HCT116 (cell line): ENCODE measurements around the gene SAG. TPM values are rescaled to one million over a fixed set of nuclear protein-coding genes. Genes with fewer than 3 reads are reported as not detected.

Experiments used
- ATAC-seq: fragments of 200-7000 bp; cut with Tn5 transposase; 2 replicates; pipeline ENCODE4 v1.9.1; 2020; ENCODE audit warnings: mild to moderate bottlenecking, moderate library complexity
- BruUV-seq: library from RNA; stranded (reverse); fragments of 400-500 nt; replicated peaks from 2 replicates; lab custom pipeline; 2021; lab: Mats Ljungman, UMichigan
- CTCF ChIA-PET: fragments of 300-600 bp; sonication (Branson Sonifier 250); formaldehyde crosslinking; loops from one replicate; lab custom pipeline; 2021; ENCODE audit warnings: antibody characterized with exemption; lab: Charles Lee
- POLR2A ChIA-PET: fragments of 300-600, 350-600 bp; sonication (Branson Sonifier 250); formaldehyde crosslinking; loops from one replicate; lab custom pipeline; 2021; ENCODE audit warnings: antibody characterized with exemption; lab: Charles Lee
- RAD21 ChIA-PET, 2 experiments: fragments of 300-600 bp; sonication (Branson Sonifier 250); formaldehyde crosslinking; loops; one replicate each; lab custom pipeline; 2023; ENCODE audit warnings: low total read pairs in 2 of 2; ENCODE audit not compliant: uncharacterized antibody in 2 of 2, unreplicated experiment in 2 of 2, low non-redundant PET in 1 of 2; lab: Charles Lee
- DNase-seq: peaks from one replicate; pipeline ENCODE4 v3.0.0-alpha.2; 2010; ENCODE audit warnings: low read depth, low spot score
- H2AFZ ChIP-seq: fragments of 200-600 bp; shearing (Covaris generic), sonication (generic); 2 replicates; pipeline ENCODE4 v1.6.1; 2017; ENCODE audit warnings: low read depth, mixed run types, mixed read lengths, antibody characterized with exemption, low read length; ENCODE audit not compliant: poor library complexity, severe bottlenecking
- H3K27ac ChIP-seq: 2 replicates; pipeline ENCODE4 v1.5.1; 2012; ENCODE audit warnings: low read depth, low read length
- H3K27me3 ChIP-seq: fragments of 200-600 bp; sonication (generic); 2 replicates; pipeline ENCODE4 v1.6.1; 2016; ENCODE audit warnings: mixed run types, low read length, mixed read lengths; ENCODE audit not compliant: insufficient read depth
- H3K36me3 ChIP-seq, 2 experiments: fragments of 200-500 bp in 1 of 2; fragments of 200-600 bp in 1 of 2; sonication (Bioruptor generic) in 1 of 2; sonication (generic) in 1 of 2; 2 replicates each; pipeline versions ENCODE4 v1.5.1 to v1.6.1; 2014 to 2016; ENCODE audit warnings: low read length in 2 of 2, inconsistent platforms in 1 of 2, mixed read lengths in 1 of 2, mixed run types in 1 of 2; ENCODE audit not compliant: insufficient read depth in 2 of 2, control insufficient read depth in 1 of 2
- H3K4me1 ChIP-seq, 2 experiments: fragments of 200-600 bp in 1 of 2; sonication (generic) in 1 of 2; 2 replicates each; pipeline versions ENCODE4 v1.5.1 to v1.6.1; 2012 to 2017; ENCODE audit warnings: low read length in 2 of 2, inconsistent platforms in 1 of 2, mild to moderate bottlenecking in 1 of 2, mixed read lengths in 1 of 2, mixed run types in 1 of 2, moderate library complexity in 1 of 2; ENCODE audit not compliant: insufficient read depth in 2 of 2, control insufficient read depth in 1 of 2
- H3K4me2 ChIP-seq: fragments of 200-600 bp; sonication (generic); 2 replicates; pipeline ENCODE4 v1.6.1; 2017; ENCODE audit warnings: mixed run types, low read length, mixed read lengths
- H3K4me3 ChIP-seq, 2 experiments: fragments of 200-600 bp in 1 of 2; sonication (generic) in 1 of 2; replicated peaks in 1 of 2; 2 replicates each; pipeline ENCODE4 v1.5.1; 2011 to 2016; ENCODE audit warnings: low read length in 2 of 2, control low read depth in 1 of 2, low read depth in 1 of 2, mild to moderate bottlenecking in 1 of 2, mixed read lengths in 1 of 2, mixed run types in 1 of 2
- H3K79me2 ChIP-seq: fragments of 200-600 bp; sonication (generic); 2 replicates; pipeline ENCODE4 v1.6.1; 2017; ENCODE audit warnings: mild to moderate bottlenecking, mixed run types, low read length, moderate library complexity, mixed read lengths; ENCODE audit not compliant: insufficient read depth
- H3K9ac ChIP-seq: fragments of 200-600 bp; sonication (generic); 2 replicates; pipeline ENCODE4 v1.6.1; 2016; ENCODE audit warnings: low read length, mixed read lengths
- H3K9me2 ChIP-seq: fragments of 200-600 bp; sonication (generic), shearing (Covaris generic); 2 replicates; pipeline ENCODE4 v1.6.1; 2017; ENCODE audit warnings: mixed run types, mild to moderate bottlenecking, moderate library complexity; ENCODE audit not compliant: insufficient read depth
- H3K9me3 ChIP-seq, 2 experiments: fragments of 200-500 bp in 1 of 2; fragments of 200-600 bp in 1 of 2; sonication (Bioruptor generic) in 1 of 2; sonication (generic) in 1 of 2; 2 replicates each; pipeline ENCODE4 v1.6.1; 2014 to 2017; ENCODE audit warnings: low read length in 2 of 2, mixed read lengths in 2 of 2, inconsistent platforms in 1 of 2, low read depth in 1 of 2, mild to moderate bottlenecking in 1 of 2, mixed run types in 1 of 2, moderate library complexity in 1 of 2; ENCODE audit not compliant: control insufficient read depth in 1 of 2, insufficient read depth in 1 of 2
- H4K20me1 ChIP-seq: fragments of 200-600 bp; sonication (generic), shearing (Covaris generic); 2 replicates; pipeline ENCODE4 v1.6.1; 2017; ENCODE audit warnings: mixed run types, mild to moderate bottlenecking, moderate library complexity; ENCODE audit not compliant: insufficient read depth
- CEBPB ChIP-seq: IDR thresholded peaks from 2 replicates; pipeline ENCODE4 v1.6.1; 2012; ENCODE audit warnings: low read depth
- EGR1 ChIP-seq: IDR thresholded peaks from 2 replicates; pipeline ENCODE4 v1.6.1; 2012; ENCODE audit warnings: low read depth
- EZH2 ChIP-seq: fragments of 200-600 bp; sonication (generic); IDR thresholded peaks from 2 replicates; pipeline ENCODE4 v1.6.1; 2017; ENCODE audit warnings: antibody characterized with exemption, mixed run types
- FOSL1 ChIP-seq: IDR thresholded peaks from 2 replicates; pipeline ENCODE4 v1.6.1; 2012; ENCODE audit warnings: low read depth
- JUND ChIP-seq: IDR thresholded peaks from 2 replicates; pipeline ENCODE4 v1.6.1; 2012
- MAX ChIP-seq: IDR thresholded peaks from 2 replicates; pipeline ENCODE4 v1.6.1; 2012
- POLR2AphosphoS5 ChIP-seq: IDR thresholded peaks from 2 replicates; pipeline ENCODE4 v1.6.1; 2011; ENCODE audit warnings: mild to moderate bottlenecking, low read depth, low read length, moderate library complexity
- REST ChIP-seq: IDR thresholded peaks from 2 replicates; pipeline ENCODE4 v1.6.1; 2012; ENCODE audit warnings: low read depth
- SIN3A ChIP-seq: IDR thresholded peaks from 2 replicates; pipeline ENCODE4 v1.6.1; 2012; ENCODE audit warnings: low read depth
- SRF ChIP-seq: IDR thresholded peaks from 2 replicates; pipeline ENCODE4 v1.6.1; 2012; ENCODE audit warnings: low read depth
- TCF7L2 ChIP-seq: IDR thresholded peaks from 2 replicates; pipeline ENCODE4 v1.7.0; 2011; ENCODE audit warnings: borderline replicate concordance, inconsistent platforms; ENCODE audit not compliant: insufficient read depth, insufficient read length; ENCODE audit errors: extremely low read depth
- YY1 ChIP-seq: IDR thresholded peaks from 2 replicates; pipeline ENCODE4 v1.6.1; 2011; ENCODE audit warnings: low read length, low read depth, moderate library complexity, mild to moderate bottlenecking; ENCODE audit not compliant: insufficient replicate concordance; ENCODE audit errors: extremely low read depth
- ZFX ChIP-seq: fragments of 450-650 bp; IDR thresholded peaks from 2 replicates; pipeline ENCODE4 v1.6.1; 2017
- intact Hi-C: fragments of 100-400 bp; cut with micrococcal nuclease; formaldehyde crosslinking; loops from 2 replicates; pipeline ENCODE4 v1.10.0; 2022
- total RNA-seq: library from RNA; stranded (reverse); gene quantifications from one replicate; pipeline ENCODE4 v1.2.1, GENCODE V29; 2021; ENCODE audit not compliant: unreplicated experiment
- TF ChIP-seq, protein P1 (sequence below), 3 experiments: fragments of 200-600 bp in 1 of 3; sonication (generic) in 1 of 3; IDR thresholded peaks in 2 of 3; conservative IDR thresholded peaks in 1 of 3; 2 replicates each; pipeline ENCODE4 v1.5.1; 2012 to 2017; ENCODE audit warnings: low read depth in 2 of 3, low read length in 2 of 3, antibody characterized with exemption in 1 of 3, borderline replicate concordance in 1 of 3, control low read depth in 1 of 3, mild to moderate bottlenecking in 1 of 3, mixed read lengths in 1 of 3, mixed run types in 1 of 3, moderate library complexity in 1 of 3; ENCODE audit not compliant: insufficient read depth in 1 of 3

SAG gene
- total RNA-seq, 1 experiment from 2014 or later, result not detected

DNA sequence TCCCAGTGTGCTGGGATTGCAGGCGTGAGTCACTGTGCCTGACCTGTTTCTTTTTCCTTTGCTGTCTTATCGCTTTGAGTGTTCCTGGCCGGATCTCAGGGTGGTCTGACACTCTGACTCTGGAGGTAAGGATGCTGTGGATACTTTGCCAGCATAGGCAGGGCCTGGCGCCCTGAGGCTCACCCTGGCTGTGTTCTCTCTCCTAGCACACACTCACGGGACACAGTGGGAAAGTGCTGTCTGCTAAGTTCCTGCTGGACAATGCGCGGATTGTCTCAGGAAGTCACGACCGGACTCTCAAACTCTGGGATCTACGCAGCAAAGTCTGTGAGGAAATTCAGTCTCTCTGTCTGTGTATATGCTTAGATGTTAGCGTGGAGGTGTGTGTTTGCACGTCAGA, 18.0 kb upstream of the SAG start:
- Histone ChIP-seq H3K79me2 (0 out of 2 replicates have a peak, but pooled peaks cover 9% of the 10 kb centered on the region), H3K4me1 (no peaks in the 10 kb centered on the region), H3K9me2 (no peaks in the 10 kb centered on the region), H3K27me3 (no peaks in the 10 kb centered on the region), H3K9ac (no peak overlapping the region), H4K20me1 (no peaks in the 10 kb centered on the region), H3K4me2 (no peak overlapping the region), H2AFZ (no peak overlapping the region), H3K27ac (no peak overlapping the region), H3K9me3 (no peaks in the 10 kb centered on the region), H3K4me3 (no peak overlapping the region), H3K36me3 (peaks cover 55 to 75% of the 10 kb centered on the region in 2 experiments)
- CTCF ChIA-PET, result no interaction called here
- BruUV-seq, result no TSS peak
- intact Hi-C loops, result loop anchor here (10.0 kb wide), 1 partner anchor 155 kb away; no protein-coding TSS in a partner anchor
- no peak for ATAC-seq
- POLR2A ChIA-PET, result no interaction called here
- no peak for DNase-seq
- no peak for TF ChIP-seq JUND
- no peak for TF ChIP-seq POLR2AphosphoS5
- TF ChIP-seq MAX, result no peak
- no peak for TF ChIP-seq CEBPB
- TF ChIP-seq EGR1, result no peak
- no peak for TF ChIP-seq YY1
- TF ChIP-seq FOSL1, result no peak
- no peak for TF ChIP-seq EZH2
- TF ChIP-seq SRF, result no peak
- RAD21 ChIA-PET, result no interaction called here

GRCh38 chr2:233290051-233290845, 17.4 kb upstream of the SAG start:
- no peaks in the 10 kb centered on the region for H3K4me1 ChIP-seq
- no peak overlapping the region for H3K4me2 ChIP-seq
- H2AFZ ChIP-seq, result no peak overlapping the region
- RAD21 ChIA-PET, result no interaction called here
- no peaks in the 10 kb centered on the region for H3K27me3 ChIP-seq
- H3K36me3 ChIP-seq, result peaks cover 51 to 74% of the 10 kb centered on the region in 2 experiments
- POLR2A ChIA-PET, result no interaction called here
- no peak for TF ChIP-seq REST
- no peak for TF ChIP-seq TCF7L2
- no peak for TF ChIP-seq ZFX
- no peak for TF ChIP-seq JUND
- TF ChIP-seq SIN3A, result no peak
- TF ChIP-seq SRF, result no peak
- TF ChIP-seq, protein P1, sequence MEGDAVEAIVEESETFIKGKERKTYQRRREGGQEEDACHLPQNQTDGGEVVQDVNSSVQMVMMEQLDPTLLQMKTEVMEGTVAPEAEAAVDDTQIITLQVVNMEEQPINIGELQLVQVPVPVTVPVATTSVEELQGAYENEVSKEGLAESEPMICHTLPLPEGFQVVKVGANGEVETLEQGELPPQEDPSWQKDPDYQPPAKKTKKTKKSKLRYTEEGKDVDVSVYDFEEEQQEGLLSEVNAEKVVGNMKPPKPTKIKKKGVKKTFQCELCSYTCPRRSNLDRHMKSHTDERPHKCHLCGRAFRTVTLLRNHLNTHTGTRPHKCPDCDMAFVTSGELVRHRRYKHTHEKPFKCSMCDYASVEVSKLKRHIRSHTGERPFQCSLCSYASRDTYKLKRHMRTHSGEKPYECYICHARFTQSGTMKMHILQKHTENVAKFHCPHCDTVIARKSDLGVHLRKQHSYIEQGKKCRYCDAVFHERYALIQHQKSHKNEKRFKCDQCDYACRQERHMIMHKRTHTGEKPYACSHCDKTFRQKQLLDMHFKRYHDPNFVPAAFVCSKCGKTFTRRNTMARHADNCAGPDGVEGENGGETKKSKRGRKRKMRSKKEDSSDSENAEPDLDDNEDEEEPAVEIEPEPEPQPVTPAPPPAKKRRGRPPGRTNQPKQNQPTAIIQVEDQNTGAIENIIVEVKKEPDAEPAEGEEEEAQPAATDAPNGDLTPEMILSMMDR (IDR thresholded peaks at IDR 0.05 in 2 of 3, conservative IDR thresholded peaks at IDR 0.05 in 1 of 3; ENCODE audit: borderline replicate concordance in 1 of 3, insufficient read depth in 1 of 3, low read depth in 2 of 3, low read length in 2 of 3), result no peak
- no peak for TF ChIP-seq EGR1
- TF ChIP-seq, all 23 proteins: peak for 0
- Histone ChIP-seq H4K20me1 (no peaks in the 10 kb centered on the region), H3K9me3 (no peaks in the 10 kb centered on the region), H3K4me3 (no peak overlapping the region), H3K9me2 (no peaks in the 10 kb centered on the region), H3K27ac (no peak overlapping the region), H3K79me2 (0 out of 2 replicates have a peak, but pooled peaks cover 9% of the 10 kb centered on the region), H3K9ac (no peak overlapping the region)
- ATAC-seq (no peak), DNase-seq (no peak)
- intact Hi-C loops, result no loop called here
- CTCF ChIA-PET, result no interaction called here
- BruUV-seq, result no TSS peak
